K562 (cell line): ENCODE data around the gene FAM117A. TPM values are rescaled to one million over a fixed set of nuclear protein-coding genes. Genes with fewer than 3 reads are reported as not detected.

Source experiments
- GTF2E2 ChIP-seq: fragments of 200-800 bp; sonication (Bioruptor generic); IDR thresholded peaks from 2 replicates; pipeline ENCODE4 v1.6.1; 2016; ENCODE audit warnings: missing genetic modification characterization, missing compliant biosample characterization
- HDAC3 ChIP-seq: fragments of 450-650 bp; IDR thresholded peaks from 2 replicates; pipeline ENCODE4 v1.6.1; 2018; ENCODE audit warnings: borderline replicate concordance, mild to moderate bottlenecking, moderate library complexity; ENCODE audit not compliant: partially characterized antibody
- KLF16 ChIP-seq: IDR thresholded peaks from 2 replicates; pipeline ENCODE4 v1.6.1; 2016; ENCODE audit warnings: antibody characterized with exemption
- MAFG ChIP-seq: fragments of 450-650 bp; conservative IDR thresholded peaks from 2 replicates; pipeline ENCODE4 v1.6.1; 2016; ENCODE audit warnings: missing genetic modification characterization, missing compliant biosample characterization
- NFE2L1 ChIP-seq: fragments of 450-650 bp; IDR thresholded peaks from 2 replicates; pipeline ENCODE4 v1.6.1; 2016; ENCODE audit warnings: missing genetic modification characterization, low read depth, mild to moderate bottlenecking, missing compliant biosample characterization, moderate library complexity, borderline replicate concordance
- ZBTB7A ChIP-seq: IDR thresholded peaks from 2 replicates; pipeline ENCODE4 v1.6.1; 2011; ENCODE audit warnings: low read depth, mild to moderate bottlenecking, low read length, moderate library complexity, borderline replicate concordance; ENCODE audit not compliant: control insufficient read depth
- ZZZ3 ChIP-seq: fragments of 450-650 bp; IDR thresholded peaks from 2 replicates; pipeline ENCODE4 v1.6.1; 2016; ENCODE audit warnings: antibody characterized with exemption, mild to moderate bottlenecking, moderate library complexity
- polyA plus RNA-seq, 8 experiments: library from polyadenylated mRNA; depleted of rRNA in 4 of 8; stranded (reverse) in 5 of 8; unstranded in 3 of 8; fragments of >200 nt; fragmentation: Nextera tagmentation in 2 of 8; fragmentation: Illumina TruSeq in 1 of 8; extraction: Ambion mirVana in 2 of 8; extraction: Trizol in 1 of 8; gene quantifications; 2 replicates each; pipeline versions ENCODE4 v1.2.1 to v1.2.3, GENCODE V29; 2011 to 2014; ENCODE audit warnings: inconsistent platforms in 1 of 8, missing spikeins in 1 of 8
- total RNA-seq, 7 experiments: library from RNA; depleted of rRNA in 6 of 7; stranded (reverse); fragments of >200 nt in 6 of 7; fragmentation: Illumina TruSeq in 2 of 7; extraction: Trizol in 2 of 7; gene quantifications; 2 replicates each; pipeline versions ENCODE4 v1.2.1 to v1.2.3, GENCODE V29; 2011 to 2021; ENCODE audit warnings: low replicate concordance in 1 of 7
- TF ChIP-seq, protein P1 (sequence below), 2 experiments: IDR thresholded peaks in 1 of 2; conservative IDR thresholded peaks in 1 of 2; 2 replicates each; pipeline ENCODE4 v1.6.1; 2016; ENCODE audit warnings: low read depth in 2 of 2, mild to moderate bottlenecking in 1 of 2, missing compliant biosample characterization in 1 of 2, missing genetic modification characterization in 1 of 2, moderate library complexity in 1 of 2
- TF ChIP-seq, protein P2 (sequence below): fragments of 250-450 bp; sonication (Bioruptor Pico); IDR thresholded peaks from 2 replicates; pipeline ENCODE4 v1.5.0; 2020; ENCODE audit warnings: mild to moderate bottlenecking, borderline replicate concordance
- TF ChIP-seq, protein P3 (sequence below), 2 experiments: fragments of 450-650 bp; IDR thresholded peaks; 2 replicates each; pipeline ENCODE4 v1.6.1; 2016

Gene FAM117A
- total and polyA plus RNA-seq, 9 of the 15 experiments (the other 6 are each of a cell fraction or from before 2014, with no cell fraction given): 3.1 to 79.7 (median 36.6) TPM

DNA sequence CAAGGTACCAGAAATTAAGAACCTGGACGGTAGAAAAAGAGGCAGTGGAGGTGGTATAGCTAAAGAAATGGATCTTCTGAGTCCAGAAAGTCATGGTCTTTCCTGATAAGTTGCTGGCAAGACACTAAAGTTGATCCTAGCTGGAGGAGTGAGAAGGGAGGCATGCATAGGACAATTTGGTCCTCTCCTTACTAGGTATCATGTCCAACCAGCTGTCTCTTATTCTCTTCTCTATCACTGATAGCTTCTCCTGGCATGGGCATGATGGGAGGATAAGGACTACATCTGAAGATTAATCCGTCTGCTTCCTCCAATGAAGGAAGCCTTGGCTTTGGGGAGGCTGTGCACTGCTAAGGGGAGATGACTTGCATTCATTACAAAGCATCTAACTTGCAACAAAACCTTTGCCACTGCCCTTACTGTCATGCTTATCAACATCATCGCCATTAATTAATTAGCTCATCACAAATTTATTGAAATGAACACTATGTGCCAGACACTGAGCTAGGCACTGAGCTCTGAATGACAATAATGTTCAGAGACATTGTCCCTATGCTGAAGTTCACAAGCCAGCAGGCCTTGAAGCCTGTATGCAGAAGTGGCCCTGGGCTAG lies 3.1 kb upstream of the FAM117A start (continued):
- TF ChIP-seq, protein P1, sequence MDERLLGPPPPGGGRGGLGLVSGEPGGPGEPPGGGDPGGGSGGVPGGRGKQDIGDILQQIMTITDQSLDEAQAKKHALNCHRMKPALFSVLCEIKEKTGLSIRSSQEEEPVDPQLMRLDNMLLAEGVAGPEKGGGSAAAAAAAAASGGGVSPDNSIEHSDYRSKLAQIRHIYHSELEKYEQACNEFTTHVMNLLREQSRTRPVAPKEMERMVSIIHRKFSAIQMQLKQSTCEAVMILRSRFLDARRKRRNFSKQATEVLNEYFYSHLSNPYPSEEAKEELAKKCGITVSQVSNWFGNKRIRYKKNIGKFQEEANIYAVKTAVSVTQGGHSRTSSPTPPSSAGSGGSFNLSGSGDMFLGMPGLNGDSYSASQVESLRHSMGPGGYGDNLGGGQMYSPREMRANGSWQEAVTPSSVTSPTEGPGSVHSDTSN (CRISPR knock-in tag; IDR thresholded peaks at IDR 0.05; ENCODE audit: low read depth): no peak
- TF ChIP-seq, protein P1 (tag; conservative IDR thresholded peaks at IDR 0.05; ENCODE audit: low read depth): no peak
- no peak for TF ChIP-seq ZZZ3
- TF ChIP-seq NFE2L1 (tag): no peak
- TF ChIP-seq, protein P2, sequence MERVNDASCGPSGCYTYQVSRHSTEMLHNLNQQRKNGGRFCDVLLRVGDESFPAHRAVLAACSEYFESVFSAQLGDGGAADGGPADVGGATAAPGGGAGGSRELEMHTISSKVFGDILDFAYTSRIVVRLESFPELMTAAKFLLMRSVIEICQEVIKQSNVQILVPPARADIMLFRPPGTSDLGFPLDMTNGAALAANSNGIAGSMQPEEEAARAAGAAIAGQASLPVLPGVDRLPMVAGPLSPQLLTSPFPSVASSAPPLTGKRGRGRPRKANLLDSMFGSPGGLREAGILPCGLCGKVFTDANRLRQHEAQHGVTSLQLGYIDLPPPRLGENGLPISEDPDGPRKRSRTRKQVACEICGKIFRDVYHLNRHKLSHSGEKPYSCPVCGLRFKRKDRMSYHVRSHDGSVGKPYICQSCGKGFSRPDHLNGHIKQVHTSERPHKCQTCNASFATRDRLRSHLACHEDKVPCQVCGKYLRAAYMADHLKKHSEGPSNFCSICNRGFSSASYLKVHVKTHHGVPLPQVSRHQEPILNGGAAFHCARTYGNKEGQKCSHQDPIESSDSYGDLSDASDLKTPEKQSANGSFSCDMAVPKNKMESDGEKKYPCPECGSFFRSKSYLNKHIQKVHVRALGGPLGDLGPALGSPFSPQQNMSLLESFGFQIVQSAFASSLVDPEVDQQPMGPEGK: no peak
- TF ChIP-seq, protein P3, sequence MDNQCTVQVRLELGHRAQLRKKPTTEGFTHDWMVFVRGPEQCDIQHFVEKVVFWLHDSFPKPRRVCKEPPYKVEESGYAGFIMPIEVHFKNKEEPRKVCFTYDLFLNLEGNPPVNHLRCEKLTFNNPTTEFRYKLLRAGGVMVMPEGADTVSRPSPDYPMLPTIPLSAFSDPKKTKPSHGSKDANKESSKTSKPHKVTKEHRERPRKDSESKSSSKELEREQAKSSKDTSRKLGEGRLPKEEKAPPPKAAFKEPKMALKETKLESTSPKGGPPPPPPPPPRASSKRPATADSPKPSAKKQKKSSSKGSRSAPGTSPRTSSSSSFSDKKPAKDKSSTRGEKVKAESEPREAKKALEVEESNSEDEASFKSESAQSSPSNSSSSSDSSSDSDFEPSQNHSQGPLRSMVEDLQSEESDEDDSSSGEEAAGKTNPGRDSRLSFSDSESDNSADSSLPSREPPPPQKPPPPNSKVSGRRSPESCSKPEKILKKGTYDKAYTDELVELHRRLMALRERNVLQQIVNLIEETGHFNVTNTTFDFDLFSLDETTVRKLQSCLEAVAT (IDR thresholded peaks at IDR 0.05): no peak
- peak; percentile 56 for TF ChIP-seq MAFG (tag)
- TF ChIP-seq ZBTB7A: no peak
- no peak for TF ChIP-seq GTF2E2
- TF ChIP-seq KLF16: 0 out of 2 replicates have a peak, but pooled peaks have one; percentile 25
- TF ChIP-seq HDAC3: no peak
